K562 (cell line): ENCODE data around the gene RABGAP1L.

Experiments used
- AFF4 ChIP-seq: sonication (generic); formaldehyde crosslinking; IDR thresholded peaks from 2 replicates; pipeline ENCODE4 v1.8.0; 2023; ENCODE audit warnings: mild to moderate bottlenecking, missing genetic modification reagents
- CEBPB ChIP-seq: fragments of 450-650 bp; IDR thresholded peaks from 2 replicates; pipeline ENCODE4 v1.6.1; 2016; ENCODE audit warnings: missing genetic modification characterization, missing compliant biosample characterization
- HDGF ChIP-seq: fragments of 450-650 bp; IDR thresholded peaks from 2 replicates; pipeline ENCODE4 v1.6.1; 2016
- NFE2 ChIP-seq: IDR thresholded peaks from 2 replicates; pipeline ENCODE4 v1.6.1; 2014; ENCODE audit warnings: antibody characterized with exemption, low read depth
- SMAD4 ChIP-seq: fragments of 250-450 bp; sonication (Bioruptor Pico); conservative IDR thresholded peaks from 2 replicates; pipeline ENCODE4 v1.8.0; 2021; ENCODE audit warnings: inconsistent platforms, mild to moderate bottlenecking, moderate library complexity
- TBP ChIP-seq: optimal IDR thresholded peaks from 2 replicates; pipeline ENCODE3; 2011; ENCODE audit warnings: low read depth, low read length, improper control_type of control experiment
- ZNF24 ChIP-seq: fragments of 450-650 bp; IDR thresholded peaks from 2 replicates; pipeline ENCODE4 v1.6.1; 2016
- TF ChIP-seq, protein P1 (sequence below), 3 experiments: IDR thresholded peaks in 2 of 3; conservative IDR thresholded peaks in 1 of 3; 2 replicates each; pipeline ENCODE4 v1.5.1; 2011 to 2012; ENCODE audit warnings: low read length in 3 of 3, mild to moderate bottlenecking in 3 of 3, control low read depth in 2 of 3, improper control_type of control experiment in 1 of 3, inconsistent platforms in 1 of 3, low read depth in 1 of 3, mixed read lengths in 1 of 3, moderate library complexity in 1 of 3; ENCODE audit not compliant: insufficient read depth in 2 of 3

GRCh38 chr1:174156437-174156836 is 2.9 kb upstream of the RABGAP1L start:
- TF ChIP-seq AFF4 (CRISPR knock-in tag) (no peak), HDGF (no peak), ZNF24 (no peak), CEBPB (tag) (no peak), SMAD4 (no peak), NFE2 (no peak), TBP (no peak)
- TF ChIP-seq, protein P1, sequence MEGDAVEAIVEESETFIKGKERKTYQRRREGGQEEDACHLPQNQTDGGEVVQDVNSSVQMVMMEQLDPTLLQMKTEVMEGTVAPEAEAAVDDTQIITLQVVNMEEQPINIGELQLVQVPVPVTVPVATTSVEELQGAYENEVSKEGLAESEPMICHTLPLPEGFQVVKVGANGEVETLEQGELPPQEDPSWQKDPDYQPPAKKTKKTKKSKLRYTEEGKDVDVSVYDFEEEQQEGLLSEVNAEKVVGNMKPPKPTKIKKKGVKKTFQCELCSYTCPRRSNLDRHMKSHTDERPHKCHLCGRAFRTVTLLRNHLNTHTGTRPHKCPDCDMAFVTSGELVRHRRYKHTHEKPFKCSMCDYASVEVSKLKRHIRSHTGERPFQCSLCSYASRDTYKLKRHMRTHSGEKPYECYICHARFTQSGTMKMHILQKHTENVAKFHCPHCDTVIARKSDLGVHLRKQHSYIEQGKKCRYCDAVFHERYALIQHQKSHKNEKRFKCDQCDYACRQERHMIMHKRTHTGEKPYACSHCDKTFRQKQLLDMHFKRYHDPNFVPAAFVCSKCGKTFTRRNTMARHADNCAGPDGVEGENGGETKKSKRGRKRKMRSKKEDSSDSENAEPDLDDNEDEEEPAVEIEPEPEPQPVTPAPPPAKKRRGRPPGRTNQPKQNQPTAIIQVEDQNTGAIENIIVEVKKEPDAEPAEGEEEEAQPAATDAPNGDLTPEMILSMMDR (IDR thresholded peaks at IDR 0.05 in 2 of 3, conservative IDR thresholded peaks at IDR 0.05 in 1 of 3; ENCODE audit: insufficient read depth in 2 of 3, low read depth in 1 of 3, low read length in 3 of 3), result no peak
